Activated CD4-positive, alpha-beta T cell treated with anti-CD3 and anti-CD28 coated beads for 4 hours (primary cell): Measurements from ENCODE around the gene HDHD3.
A peak's percentile ranks its signal among the peaks of the same experiment; 100 is the strongest.

Experiments
- DNase-seq, 2 donors: peaks; one replicate each; pipeline ENCODE4 v3.0.0-alpha.2; 2020

HDHD3 gene

DNA sequence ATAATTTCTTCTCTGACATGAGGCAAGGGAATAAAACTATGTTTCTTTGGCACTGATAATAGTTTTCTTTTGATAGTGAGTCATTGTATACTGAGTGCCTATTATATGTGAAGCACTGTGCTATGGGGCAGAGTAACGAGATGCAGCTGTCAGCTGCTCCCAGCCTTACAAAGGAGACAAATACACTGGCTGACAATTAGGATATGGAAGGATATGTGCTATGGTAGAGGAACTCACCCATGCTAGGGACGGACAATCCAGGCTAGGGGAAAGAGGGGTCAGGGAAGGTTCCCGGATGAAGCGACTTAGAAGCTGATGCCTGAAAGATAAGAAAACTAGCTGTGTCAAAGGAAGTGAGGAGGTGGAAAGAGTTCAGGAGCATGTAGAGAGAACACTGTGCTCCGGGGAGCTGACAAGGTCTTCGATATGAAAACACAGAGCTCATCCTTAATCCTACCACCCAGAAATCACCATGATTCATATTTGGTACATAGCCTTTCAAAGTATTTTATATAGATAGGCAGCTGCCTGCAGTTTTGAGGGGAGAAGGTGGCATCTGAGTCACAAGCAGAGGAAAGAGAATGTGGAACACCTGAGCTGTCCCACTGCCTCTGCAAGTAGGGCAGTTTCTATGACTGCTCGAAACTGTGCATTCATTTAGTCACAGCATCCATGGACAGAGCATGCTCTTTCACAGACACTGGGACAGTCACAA is 15.3 kb downstream of the HDHD3 start:
- no peak for DNase-seq

DNA sequence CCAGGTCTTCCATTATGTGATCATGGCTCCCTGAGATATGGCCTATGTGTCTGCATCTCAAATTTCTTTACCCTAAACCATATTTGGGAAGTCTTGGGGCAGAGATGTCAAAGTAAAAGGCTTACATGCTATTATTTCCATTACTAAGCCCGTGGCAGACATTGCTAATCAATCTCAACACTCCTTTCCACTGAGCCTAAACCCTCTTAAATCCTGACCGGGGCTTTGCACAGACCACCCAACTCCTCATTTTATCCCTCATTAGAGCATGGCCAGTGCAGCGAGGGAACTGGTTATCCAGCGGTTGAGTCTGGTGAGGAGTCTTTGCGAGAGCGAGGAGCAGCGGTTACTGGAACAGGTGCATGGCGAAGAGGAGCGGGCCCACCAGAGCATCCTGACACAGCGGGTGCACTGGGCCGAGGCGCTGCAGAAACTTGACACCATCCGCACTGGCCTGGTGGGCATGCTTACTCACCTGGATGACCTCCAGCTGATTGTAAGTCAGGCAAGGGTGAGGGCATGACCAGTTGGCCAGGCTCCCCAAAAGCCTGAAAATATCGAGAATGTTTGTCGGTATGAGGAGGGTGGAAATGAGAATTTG is 16.4 kb downstream of the HDHD3 start:
- DNase-seq: no peak

GRCh38 chr9:113359385-113359784 is 17.4 kb downstream of the HDHD3 start:
- no peak for DNase-seq

- DNase-seq: no peak
Observed at GRCh38 chr9:113356686-113357292, 20.0 kb downstream of the HDHD3 start.

DNA sequence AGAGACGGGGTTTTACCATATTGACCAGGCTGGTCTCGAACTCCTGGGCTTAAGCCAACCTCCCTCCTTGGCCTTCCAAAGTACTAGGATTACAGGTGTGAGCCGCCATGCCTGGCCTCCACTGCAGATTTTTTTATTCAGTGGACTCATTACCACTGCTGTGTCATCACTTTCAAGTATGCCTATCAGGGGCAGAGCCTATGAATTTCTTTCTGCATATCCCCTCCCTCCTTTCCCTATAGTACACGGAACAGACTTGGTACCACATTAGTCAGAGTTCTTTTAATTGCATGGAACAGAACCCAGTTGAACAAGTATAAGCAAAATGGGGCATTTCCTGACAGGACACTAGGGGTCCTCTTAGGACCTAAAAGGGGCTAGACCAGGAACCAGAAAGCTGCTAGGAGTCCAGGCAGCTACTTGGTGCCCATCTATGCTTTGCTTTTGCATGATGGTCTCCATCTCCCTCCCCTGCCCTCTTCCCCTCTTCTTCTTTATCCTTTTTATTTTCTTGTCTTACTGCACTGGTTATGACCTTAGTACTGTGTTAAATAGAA is 21.7 kb downstream of the HDHD3 start:
- DNase-seq: no peak

DNA sequence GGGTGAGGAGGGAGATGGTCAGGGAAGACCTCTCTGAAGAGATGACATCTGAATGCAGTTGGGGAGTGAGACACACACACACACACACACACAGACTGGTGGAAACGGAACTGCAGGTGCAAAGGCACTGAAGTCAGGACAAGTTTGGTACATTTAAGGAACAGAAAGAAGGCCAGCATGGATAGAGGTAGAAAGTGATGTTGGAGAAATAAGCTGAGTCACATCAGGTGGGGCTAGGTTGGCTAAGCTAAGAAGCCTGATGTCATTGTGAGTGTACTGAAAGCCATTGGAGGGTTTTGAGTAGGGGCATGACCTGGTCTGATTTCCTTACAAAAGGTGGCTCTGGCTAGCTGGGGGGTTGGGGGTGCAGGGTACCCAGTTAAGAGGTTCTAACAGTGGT is 24.4 kb downstream of the HDHD3 start:
- no peak for DNase-seq

DNA sequence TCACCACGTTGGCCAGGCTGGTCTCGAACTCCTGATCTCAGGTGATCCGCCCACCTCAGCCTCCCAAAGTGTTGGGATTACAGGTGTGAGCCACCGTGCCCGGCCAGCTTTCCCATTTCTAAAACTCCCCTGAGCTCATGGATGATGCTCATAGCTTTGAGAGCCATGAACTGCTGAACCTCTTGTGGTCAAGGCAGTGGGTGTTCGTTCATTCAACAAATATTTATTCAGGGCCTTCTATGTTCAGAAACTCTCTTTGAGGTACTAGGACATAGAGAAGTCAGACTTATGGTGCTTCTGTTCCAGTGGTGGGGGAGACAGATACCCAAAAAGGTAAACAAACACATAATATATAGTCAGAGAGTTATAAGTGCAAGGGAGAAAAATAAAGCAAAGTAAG is 24.8 kb downstream of the HDHD3 start:
- DNase-seq: no peak

GRCh38 chr9:113350937-113351336 is 25.8 kb downstream of the HDHD3 start:
- DNase-seq: peak; percentile 19 to 22

DNA sequence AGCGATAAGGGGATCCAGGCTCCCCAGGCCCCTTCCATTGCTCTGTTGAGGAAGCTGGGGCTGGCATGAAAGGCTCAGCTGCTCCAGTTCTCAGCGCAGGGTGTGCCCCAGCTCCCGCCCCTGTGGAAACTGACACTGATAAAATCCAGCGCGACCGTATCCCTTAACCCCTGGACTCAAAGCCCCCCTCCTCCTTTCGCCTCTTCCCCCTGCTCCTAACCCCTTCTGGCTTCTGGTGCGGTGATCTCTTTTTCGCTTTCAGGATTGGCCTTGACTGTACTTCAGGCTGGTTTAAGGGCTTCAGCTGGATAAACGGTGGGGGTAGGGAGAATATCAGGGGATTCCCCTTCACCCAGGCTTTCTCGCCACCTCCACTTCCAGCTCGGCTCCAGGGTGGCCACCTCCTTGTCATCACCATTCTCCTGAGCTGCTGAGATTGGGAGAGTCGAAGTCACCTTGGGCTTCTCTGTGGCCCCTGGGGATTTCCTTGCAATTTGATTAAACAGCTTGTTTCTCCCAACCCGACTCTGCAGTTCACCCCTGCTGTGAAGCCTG is 26.6 kb downstream of the HDHD3 start:
- no peak for DNase-seq

DNA sequence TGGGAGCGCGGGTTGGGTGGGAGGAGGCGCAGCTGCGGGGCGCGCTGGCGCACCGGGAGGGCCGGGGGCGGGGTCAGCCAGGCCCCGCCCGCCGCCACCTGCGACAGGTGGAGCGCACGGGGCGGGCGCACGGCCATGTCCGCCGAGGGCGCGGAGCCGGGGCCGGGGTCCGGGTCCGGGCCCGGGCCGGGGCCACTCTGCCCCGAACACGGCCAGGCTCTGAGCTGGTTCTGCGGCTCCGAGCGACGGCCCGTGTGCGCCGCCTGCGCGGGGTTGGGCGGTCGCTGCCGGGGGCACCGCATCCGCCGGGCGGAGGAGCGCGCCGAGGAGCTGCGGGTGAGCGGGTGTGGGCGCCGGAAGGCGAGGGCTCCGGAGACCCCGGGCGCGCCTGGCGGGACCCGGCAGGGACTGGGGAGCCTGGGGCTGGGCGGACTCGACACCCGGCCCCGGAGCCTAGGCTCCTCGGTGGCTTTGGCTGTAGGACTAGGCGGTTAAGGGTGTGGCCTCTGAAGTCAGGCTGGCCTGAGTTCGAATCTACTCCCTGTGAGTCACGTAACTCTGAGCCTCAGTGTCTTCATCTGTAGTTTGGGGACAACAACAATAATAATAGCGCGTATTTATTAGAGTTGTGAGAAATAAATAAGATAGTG is 27.2 kb downstream of the HDHD3 start, which contains the start of gene BSPRY:
TSS of gene BSPRY (plus strand) at position 97 of the 650 bp plus-strand sequence. CDS start at position 136, 39 bp downstream.
- DNase-seq: peak in 1 of 2 donors; percentile 15

DNA sequence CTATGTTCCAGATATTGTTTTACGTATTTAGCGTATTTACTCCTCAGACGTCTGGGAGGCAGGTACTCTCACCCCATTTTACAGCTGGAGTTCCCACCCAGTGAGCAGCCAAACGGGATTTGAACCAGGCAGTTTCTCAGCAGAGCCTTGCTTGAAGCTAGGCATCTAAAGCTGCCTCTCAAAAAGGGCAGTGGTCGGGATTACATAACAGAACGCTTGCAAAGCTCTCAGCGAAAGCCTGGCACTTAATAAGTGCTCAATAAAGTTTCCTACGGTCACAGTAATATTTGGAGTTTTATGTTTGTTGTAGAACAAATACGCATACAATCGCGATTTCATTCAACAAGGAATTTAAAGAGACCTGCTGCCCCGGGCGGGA is 27.7 kb downstream of the HDHD3 start:
- DNase-seq: no peak

DNA sequence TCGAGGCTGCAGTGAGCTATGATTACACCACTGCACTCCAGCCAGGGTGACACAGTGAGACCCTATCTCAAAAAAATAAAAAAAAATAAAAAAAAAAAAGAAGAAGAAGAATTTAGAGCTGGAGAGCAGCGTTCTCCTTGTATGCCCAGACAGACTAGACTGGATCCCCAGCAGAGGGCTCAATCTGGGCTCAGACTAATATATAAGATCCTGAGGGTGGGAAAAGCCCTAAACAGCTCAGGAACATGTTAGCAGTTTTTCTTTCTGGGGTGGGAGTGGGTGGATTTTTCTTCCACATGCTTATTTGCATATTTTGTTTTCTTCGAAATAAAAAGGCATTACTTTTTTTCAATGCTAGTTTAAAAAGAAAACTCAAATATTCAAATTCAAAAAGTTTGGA is 28.3 kb downstream of the HDHD3 start:
- DNase-seq: no peak

DNA sequence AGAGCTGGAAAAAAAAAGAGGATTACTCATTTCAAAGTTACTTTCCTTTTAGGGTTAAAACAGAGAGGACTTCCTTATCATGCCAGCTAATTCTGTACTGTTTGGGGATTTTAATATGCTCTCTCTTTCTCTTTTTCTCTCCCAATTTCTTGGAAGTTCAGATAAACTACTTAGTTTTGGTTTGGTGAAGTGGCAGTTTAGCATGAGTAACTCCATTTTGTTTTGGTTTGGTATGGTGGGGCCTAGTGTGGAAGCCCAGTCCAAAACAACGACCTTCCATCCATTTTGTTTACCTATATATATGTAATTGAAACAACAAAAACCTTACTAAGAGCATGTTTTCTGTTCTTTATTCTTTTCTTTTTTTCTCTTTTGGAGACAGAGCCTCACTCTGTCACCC is 31.1 kb downstream of the HDHD3 start:
- no peak for DNase-seq

DNA sequence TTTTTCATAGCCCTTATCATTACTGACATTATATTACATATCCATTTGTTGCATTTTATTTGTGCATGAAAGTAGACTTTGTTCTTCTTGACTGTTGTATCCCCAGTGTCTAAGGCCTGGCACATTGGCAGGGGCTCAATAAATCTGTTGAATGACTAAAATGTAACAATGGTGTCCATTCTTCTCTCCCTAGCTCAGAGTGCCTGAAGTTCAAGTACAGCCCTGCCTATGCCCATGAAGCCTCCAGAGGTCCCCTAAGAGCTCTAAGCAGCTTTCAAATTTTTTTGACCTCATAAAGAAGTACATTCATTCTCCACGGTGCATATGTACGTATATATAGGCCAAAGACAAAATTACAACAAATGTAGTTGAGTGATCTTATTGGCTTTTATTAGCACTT is 31.6 kb downstream of the HDHD3 start:
- DNase-seq: no peak

DNA sequence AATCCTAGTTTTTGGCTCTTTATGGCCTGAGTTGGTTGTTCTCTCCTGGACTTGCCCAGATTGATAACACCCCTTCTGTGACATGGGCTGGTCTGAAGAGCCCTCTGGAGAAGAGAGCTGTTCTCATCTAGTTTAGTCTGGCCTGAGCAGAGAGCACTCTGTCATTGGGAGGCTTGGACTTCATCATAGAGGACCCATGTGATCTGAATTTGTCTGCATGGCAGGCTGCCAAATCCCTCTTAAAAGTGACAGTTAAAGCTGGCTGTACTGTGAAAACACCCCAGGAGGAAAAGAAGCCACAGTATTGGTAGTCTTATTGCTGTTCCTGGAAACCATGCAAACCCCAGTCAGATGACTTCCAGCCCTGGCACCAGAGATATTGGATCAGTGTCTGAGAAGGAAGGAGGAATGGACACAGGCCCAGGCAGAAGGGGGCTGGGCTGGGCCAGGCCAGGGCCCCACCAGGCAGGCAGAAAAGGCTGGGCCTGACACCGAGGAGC is 33.0 kb downstream of the HDHD3 start:
- DNase-seq: no peak

DNA sequence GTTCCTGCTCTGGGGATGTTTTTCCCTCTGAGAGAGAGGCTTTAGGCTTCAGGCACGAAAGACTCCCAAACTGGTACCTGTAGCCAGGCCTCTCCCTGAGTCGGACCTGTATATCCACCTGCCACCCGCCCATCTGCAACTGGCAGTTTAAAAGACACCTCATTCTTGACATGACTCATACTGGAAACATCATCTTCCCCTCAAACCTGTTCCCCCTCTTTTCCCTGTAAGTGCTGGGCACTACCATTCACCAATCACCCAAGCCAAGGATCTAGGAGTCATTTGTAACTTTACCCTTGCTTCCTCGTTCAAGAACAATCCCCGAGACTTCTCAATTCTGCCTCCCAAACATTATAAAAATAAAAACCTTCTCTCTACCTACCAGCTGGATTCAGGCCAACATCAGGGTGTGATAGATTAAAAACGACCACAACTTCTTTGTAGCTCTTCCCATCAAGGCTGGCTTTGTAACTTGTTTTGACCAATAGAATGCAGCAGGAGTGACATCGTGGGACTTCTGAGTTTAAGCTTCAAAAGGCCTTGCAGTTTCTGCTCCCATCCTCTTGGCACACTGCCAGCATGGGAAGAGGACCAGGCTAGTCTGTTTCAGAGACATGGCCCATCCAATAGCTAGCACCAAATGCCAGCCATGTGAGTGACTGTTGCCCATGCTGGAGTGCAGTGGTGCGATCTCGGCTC is 34.9 kb downstream of the HDHD3 start:
- DNase-seq: no peak

- peak; percentile 77 to 79 for DNase-seq
Observed at GRCh38 chr9:113340011-113340699, 36.6 kb downstream of the HDHD3 start, which contains the start of gene WDR31. Gene WDR31, minus strand, starts transcription at chr9:113340275. Its CDS starts 8,253 bp downstream, at chr9:113332022.

- no peak for DNase-seq
Observed at GRCh38 chr9:113337714-113338113, 39.1 kb downstream of the HDHD3 start.

- DNase-seq: no peak
Observed at GRCh38 chr9:113331780-113332179, 45.0 kb downstream of the HDHD3 start.

DNA sequence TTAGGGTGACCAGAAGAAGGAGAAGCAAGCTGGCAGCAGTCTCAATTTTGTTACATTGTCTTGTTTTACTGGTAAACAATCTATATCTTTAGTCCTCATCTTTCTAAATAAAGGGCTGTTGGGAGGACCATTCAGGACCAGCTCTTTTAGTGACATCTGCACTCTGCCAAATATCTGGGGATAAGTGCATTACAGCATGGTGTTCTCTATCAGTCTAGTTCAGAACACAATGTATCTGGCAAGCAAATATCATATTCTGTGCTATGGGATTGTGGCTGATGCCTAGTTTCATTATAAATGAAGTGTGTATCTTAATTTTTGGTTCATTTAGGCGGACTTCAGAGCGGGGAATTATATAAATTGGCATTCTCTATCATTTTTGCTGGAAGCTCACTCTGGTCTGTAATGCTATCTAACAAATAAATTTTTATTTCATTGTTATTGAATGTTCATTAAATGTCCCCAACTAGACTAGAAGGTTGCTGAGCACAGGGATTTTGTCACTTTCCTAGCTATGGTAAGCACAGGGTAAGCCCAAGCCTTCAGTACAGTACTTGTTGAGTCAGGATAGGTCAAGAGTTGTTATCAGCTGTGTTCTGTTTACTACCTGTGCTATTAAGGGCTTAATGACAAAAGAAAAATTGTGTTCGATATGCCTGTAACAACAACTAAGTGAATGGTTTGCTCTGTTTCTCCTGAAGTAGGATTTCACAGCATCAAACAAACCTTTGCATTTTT is 48.6 kb downstream of the HDHD3 start:
- no peak for DNase-seq

GRCh38 chr9:113326230-113326629 is 50.6 kb downstream of the HDHD3 start:
- DNase-seq: no peak
